Keratinocyte (primary cell): ENCODE data around the gene SLC44A3. TPM values are rescaled to one million over a fixed set of nuclear protein-coding genes. Genes with fewer than 3 reads are reported as not detected.
"Not testable (repeated sequence)": the region's sequence is repeated elsewhere in the genome, so short reads cannot be mapped to it uniquely, and the experiment has no call there.

ENCODE experiments used
- DNase-seq: peaks from one replicate; pipeline ENCODE4 v3.0.0-alpha.2; 2011; ENCODE audit warnings: low read depth, missing footprints, low spot score
- FAIRE-seq: peaks from 2 replicates; lab custom pipeline; 2011; peaks lifted over from hg19 to GRCh38; lab: Jason Lieb, UNC
- H2AFZ ChIP-seq: 2 replicates; pipeline ENCODE4 v1.6.0; 2012; ENCODE audit warnings: low read length, control low read depth, inconsistent platforms; ENCODE audit not compliant: control insufficient read depth
- H3K27ac ChIP-seq: 2 replicates; pipeline ENCODE4 v1.5.1; 2011; ENCODE audit warnings: low read length; ENCODE audit not compliant: control insufficient read depth, insufficient read depth
- H3K27me3 ChIP-seq: 3 replicates; pipeline ENCODE4 v1.6.0; 2011; ENCODE audit warnings: low read length; ENCODE audit not compliant: control insufficient read depth, insufficient read depth; ENCODE audit errors: extremely low read depth
- H3K36me3 ChIP-seq, 2 experiments: 2 replicates in 1 of 2; 3 replicates in 1 of 2; pipeline ENCODE4 v1.5.1; 2011; ENCODE audit warnings: low read length in 2 of 2, mild to moderate bottlenecking in 1 of 2; ENCODE audit not compliant: control insufficient read depth in 2 of 2, insufficient read depth in 2 of 2; ENCODE audit errors: extremely low read depth in 1 of 2
- H3K4me1 ChIP-seq: 3 replicates; pipeline ENCODE4 v1.5.1; 2011; ENCODE audit warnings: low read length; ENCODE audit not compliant: control insufficient read depth, insufficient read depth; ENCODE audit errors: extremely low read depth
- H3K4me2 ChIP-seq: 3 replicates; pipeline ENCODE4 v1.6.0; 2011; ENCODE audit warnings: low read depth, low read length; ENCODE audit not compliant: control insufficient read depth, insufficient read depth; ENCODE audit errors: extremely low read depth
- H3K4me3 ChIP-seq, 3 experiments: fragments of 200-600 bp in 1 of 3; sonication (generic) in 1 of 3; 2 replicates in 2 of 3; 3 replicates in 1 of 3; pipeline ENCODE4 v1.5.1; 2011 to 2016; ENCODE audit warnings: low read length in 3 of 3, mild to moderate bottlenecking in 3 of 3, control low read depth in 2 of 3, inconsistent platforms in 1 of 3, low read depth in 1 of 3, mixed read lengths in 1 of 3, mixed run types in 1 of 3, moderate library complexity in 1 of 3; ENCODE audit not compliant: control insufficient read depth in 2 of 3, insufficient read depth in 2 of 3; ENCODE audit errors: extremely low read depth in 1 of 3
- H3K79me2 ChIP-seq: 2 replicates; pipeline ENCODE4 v1.6.0; 2012; ENCODE audit warnings: low read length; ENCODE audit not compliant: control insufficient read depth, insufficient read depth
- H3K9ac ChIP-seq: 3 replicates; pipeline ENCODE4 v1.6.0; 2011; ENCODE audit warnings: low read length; ENCODE audit not compliant: control insufficient read depth, insufficient read depth; ENCODE audit errors: extremely low read depth
- H3K9me1 ChIP-seq: 3 replicates; pipeline ENCODE4 v1.6.0; 2011; ENCODE audit warnings: low read length; ENCODE audit not compliant: control insufficient read depth, insufficient read depth; ENCODE audit errors: extremely low read depth
- H3K9me3 ChIP-seq: 2 replicates; pipeline ENCODE4 v1.5.1; 2012; ENCODE audit warnings: low read depth, low read length; ENCODE audit not compliant: control insufficient read depth
- H4K20me1 ChIP-seq: 3 replicates; pipeline ENCODE4 v1.6.0; 2011; ENCODE audit warnings: low read length; ENCODE audit not compliant: control insufficient read depth, insufficient read depth; ENCODE audit errors: extremely low read depth
- EZH2 ChIP-seq: IDR thresholded peaks from one replicate; pipeline ENCODE4 v1.6.1; 2012; ENCODE audit warnings: inconsistent platforms, mild to moderate bottlenecking, low read length, moderate library complexity
- dilution Hi-C: fragments of 300-500 bp; cut with MboI; formaldehyde crosslinking; loops from one replicate; pipeline ENCODE4 v1.7.0; 2020; ENCODE audit warnings: low sequenced_read_pairs; ENCODE audit not compliant: extremely low pct_ligation_motif_present
- polyA plus RNA-seq, 5 experiments: library from polyadenylated mRNA; depleted of rRNA in 3 of 5; stranded (reverse) in 3 of 5; stranded (forward) in 1 of 5; unstranded in 1 of 5; fragments of >200 nt; gene quantifications; 1 replicate in 1 of 5; 2 replicates in 3 of 5; 3 replicates in 1 of 5; pipeline versions ENCODE4 v1.2.1 to v1.2.3, GENCODE V29; 2011 to 2012; ENCODE audit warnings: missing spikeins in 2 of 5, low read depth in 1 of 5, low replicate concordance in 1 of 5
- TF ChIP-seq, protein P1 (sequence below), 3 experiments: IDR thresholded peaks in 1 of 3; conservative IDR thresholded peaks in 1 of 3; optimal IDR thresholded peaks in 1 of 3; 2 replicates in 2 of 3; 3 replicates in 1 of 3; pipeline versions ENCODE3 to v1.5.1; 2011; ENCODE audit warnings: low read length in 3 of 3, mild to moderate bottlenecking in 3 of 3, moderate library complexity in 2 of 3, control low read depth in 1 of 3, inconsistent platforms in 1 of 3; ENCODE audit not compliant: insufficient read depth in 2 of 3; ENCODE audit errors: extremely low read depth in 1 of 3

The SLC44A3 gene
- polyA plus RNA-seq, 1 donor (not counting 4 experiments of a cell fraction or from before 2014, with no cell fraction given) = 7.3 TPM

DNA sequence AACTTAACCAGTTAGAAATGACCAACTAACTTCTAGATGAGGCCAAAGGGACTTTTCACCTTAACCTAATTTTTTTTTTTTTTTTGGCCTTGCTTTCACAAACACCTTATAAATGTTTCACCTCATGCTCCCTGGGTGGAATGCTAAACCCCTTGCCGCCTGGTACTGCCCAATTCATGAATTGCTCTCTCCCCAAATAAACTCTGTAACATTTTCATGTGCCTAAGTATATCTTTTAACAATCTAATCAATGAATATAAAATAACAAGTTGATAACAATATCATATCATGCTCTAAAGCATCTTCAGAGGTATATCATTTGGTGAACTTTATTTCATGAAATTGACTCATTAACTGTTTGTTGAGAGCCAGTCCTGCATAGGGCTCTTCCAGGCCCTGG lies 117.7 kb downstream of the SLC44A3 start:
- H3K9me3 ChIP-seq = no peaks in the 10 kb centered on the region
- TF ChIP-seq, protein P1, sequence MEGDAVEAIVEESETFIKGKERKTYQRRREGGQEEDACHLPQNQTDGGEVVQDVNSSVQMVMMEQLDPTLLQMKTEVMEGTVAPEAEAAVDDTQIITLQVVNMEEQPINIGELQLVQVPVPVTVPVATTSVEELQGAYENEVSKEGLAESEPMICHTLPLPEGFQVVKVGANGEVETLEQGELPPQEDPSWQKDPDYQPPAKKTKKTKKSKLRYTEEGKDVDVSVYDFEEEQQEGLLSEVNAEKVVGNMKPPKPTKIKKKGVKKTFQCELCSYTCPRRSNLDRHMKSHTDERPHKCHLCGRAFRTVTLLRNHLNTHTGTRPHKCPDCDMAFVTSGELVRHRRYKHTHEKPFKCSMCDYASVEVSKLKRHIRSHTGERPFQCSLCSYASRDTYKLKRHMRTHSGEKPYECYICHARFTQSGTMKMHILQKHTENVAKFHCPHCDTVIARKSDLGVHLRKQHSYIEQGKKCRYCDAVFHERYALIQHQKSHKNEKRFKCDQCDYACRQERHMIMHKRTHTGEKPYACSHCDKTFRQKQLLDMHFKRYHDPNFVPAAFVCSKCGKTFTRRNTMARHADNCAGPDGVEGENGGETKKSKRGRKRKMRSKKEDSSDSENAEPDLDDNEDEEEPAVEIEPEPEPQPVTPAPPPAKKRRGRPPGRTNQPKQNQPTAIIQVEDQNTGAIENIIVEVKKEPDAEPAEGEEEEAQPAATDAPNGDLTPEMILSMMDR (optimal IDR thresholded peaks at IDR 0.05 in 1 of 3, IDR thresholded peaks at IDR 0.05 in 1 of 3, conservative IDR thresholded peaks at IDR 0.05 in 1 of 3; ENCODE audit: extremely low read depth in 1 of 3, insufficient read depth in 2 of 3, low read length in 3 of 3) = no peak
- no peak for TF ChIP-seq EZH2
- H3K9ac ChIP-seq = no peak overlapping the region
- H3K27me3 ChIP-seq = no peaks in the 10 kb centered on the region
- no peaks in the 10 kb centered on the region for H4K20me1 ChIP-seq
- DNase-seq (no peak), FAIRE-seq (no peak)
- no peaks in the 10 kb centered on the region for H3K79me2 ChIP-seq
- no peak overlapping the region for H3K4me3 ChIP-seq
- no peak overlapping the region for H3K27ac ChIP-seq
- no peak overlapping the region for H3K4me2 ChIP-seq
- dilution Hi-C loops = no loop called here
- no peaks in the 10 kb centered on the region for H3K9me1 ChIP-seq
- H2AFZ ChIP-seq = no peak overlapping the region
- peaks cover 18% of the 10 kb centered on the region for H3K4me1 ChIP-seq
- no peaks in the 10 kb centered on the region for H3K36me3 ChIP-seq

GRCh38 chr1:94940738-94941137 lies 120.6 kb downstream of the SLC44A3 start:
- Histone ChIP-seq H2AFZ (no peak overlapping the region), H3K27ac (no peak overlapping the region), H3K9me1 (no peaks in the 10 kb centered on the region), H3K9me3 (no peaks in the 10 kb centered on the region), H3K4me3 (no peak overlapping the region), H3K4me2 (no peak overlapping the region), H3K79me2 (no peaks in the 10 kb centered on the region), H3K36me3 (no peaks in the 10 kb centered on the region), H3K9ac (no peak overlapping the region), H4K20me1 (no peaks in the 10 kb centered on the region), H3K27me3 (no peaks in the 10 kb centered on the region), H3K4me1 (peaks cover 18% of the 10 kb centered on the region)
- DNase-seq (no peak), FAIRE-seq (peak; percentile 79)
- dilution Hi-C loops = no loop called here
- TF ChIP-seq, protein P1 (optimal IDR thresholded peaks at IDR 0.05 in 1 of 3, IDR thresholded peaks at IDR 0.05 in 1 of 3, conservative IDR thresholded peaks at IDR 0.05 in 1 of 3; ENCODE audit: extremely low read depth in 1 of 3, insufficient read depth in 2 of 3, low read length in 3 of 3) = no peak
- no peak for TF ChIP-seq EZH2

- FAIRE-seq, H3K4me2 ChIP-seq, H3K4me3 ChIP-seq, H3K27me3 ChIP-seq, H4K20me1 ChIP-seq, H3K79me2 ChIP-seq, H3K27ac ChIP-seq, dilution Hi-C loops, H3K9me1 ChIP-seq, H3K36me3 ChIP-seq, DNase-seq, H3K9me3 ChIP-seq, H2AFZ ChIP-seq, H3K9ac ChIP-seq: not testable (repeated sequence)
- H3K4me1 ChIP-seq = peaks cover 18% of the 10 kb centered on the region
Measured at GRCh38 chr1:94941480-94941879, 121.3 kb downstream of the SLC44A3 start.
